Stimulated activated naive CD8-positive, alpha-beta T cell treated with anti-CD3 and anti-CD28 coated beads, Interleukin-15, Interleukin-2, amounts not matched to agents 100 U/mL and 50 U/mL, for 24 hours (primary cell): ENCODE measurements around the gene DCTN3.

Experiments
- ATAC-seq: fragments of 150-1000 bp; cut with Tn5 transposase; one replicate; pipeline ENCODE4 v1.10.0; 2021
- DNase-seq: peaks from one replicate; pipeline ENCODE4 v3.0.0; 2021

Gene DCTN3

GRCh38 chr9:34620061-34620994 lies at the start of gene DCTN3:
Gene DCTN3, minus strand, starts transcription at chr9:34620495. Its CDS starts 31 bp downstream, at chr9:34620464.
- DNase-seq: peak; percentile 89
- ATAC-seq: peak; percentile 98

- DNase-seq: peak; percentile 87
- peak; percentile 75 for ATAC-seq
Observed at GRCh38 chr9:34665381-34666250, 45.3 kb upstream of the DCTN3 start.

GRCh38 chr9:34665067-34665380 lies 44.7 kb upstream of the DCTN3 start:
- DNase-seq (no peak), ATAC-seq (no peak)

- DNase-seq: peak; percentile 71
- peak; percentile 55 for ATAC-seq
Observed at GRCh38 chr9:34664281-34665066, 44.2 kb upstream of the DCTN3 start.

- ATAC-seq (no peak), DNase-seq (no peak)
Observed at GRCh38 chr9:34663303-34663605, 43.0 kb upstream of the DCTN3 start.

- no peak for ATAC-seq
Observed at GRCh38 chr9:34662526-34663302, 42.4 kb upstream of the DCTN3 start, which contains the start of gene CCL27. Gene CCL27, minus strand, starts transcription at chr9:34662657. Its CDS starts 24 bp downstream, at chr9:34662633.

GRCh38 chr9:34659592-34660253 lies 39.4 kb upstream of the DCTN3 start:
- ATAC-seq (no peak), DNase-seq (no peak)

More at GRCh38 chr9:34662526-34663302, 42.4 kb upstream of the DCTN3 start, which contains the start of gene CCL27:
- DNase-seq: no peak

- no peak for DNase-seq
- no peak for ATAC-seq
Observed at GRCh38 chr9:34658461-34658860, 38.2 kb upstream of the DCTN3 start.

- DNase-seq (no peak), ATAC-seq (no peak)
Observed at GRCh38 chr9:34656992-34657391, 36.7 kb upstream of the DCTN3 start.

GRCh38 chr9:34655394-34655793 lies 35.1 kb upstream of the DCTN3 start:
- no peak for ATAC-seq
- no peak for DNase-seq

GRCh38 chr9:34654323-34655051 lies 34.2 kb upstream of the DCTN3 start:
- DNase-seq (no peak), ATAC-seq (no peak)

- DNase-seq (no peak), ATAC-seq (no peak)
Observed at GRCh38 chr9:34653151-34654072, 33.1 kb upstream of the DCTN3 start.

GRCh38 chr9:34652602-34653000 lies 32.3 kb upstream of the DCTN3 start:
- no peak for ATAC-seq
- DNase-seq: no peak

GRCh38 chr9:34651876-34652601 lies 31.7 kb upstream of the DCTN3 start, which contains the start of gene IL11RA:
Gene IL11RA, plus strand, starts transcription at chr9:34652185. Its CDS starts 3,033 bp downstream, at chr9:34655218.
- ATAC-seq (peak; percentile 75), DNase-seq (peak; percentile 63)

- no peak for DNase-seq
- ATAC-seq: no peak
Observed at GRCh38 chr9:34651321-34651720, 31.0 kb upstream of the DCTN3 start.

- no peak for DNase-seq
- no peak for ATAC-seq
Observed at GRCh38 chr9:34650816-34651215, 30.5 kb upstream of the DCTN3 start.

- ATAC-seq (no peak), DNase-seq (no peak)
Observed at GRCh38 chr9:34648673-34649072, 28.4 kb upstream of the DCTN3 start.

GRCh38 chr9:34647651-34648050 lies 27.4 kb upstream of the DCTN3 start:
- ATAC-seq: no peak
- DNase-seq: no peak
